HG03175 (cell line): ENCODE results near the gene P2RX5.

Experiments
- ATAC-seq: cut with Tn5 transposase; IDR thresholded peaks from one replicate; pipeline ENCODE4 v1.9.1; 2021; ENCODE audit warnings: mild to moderate bottlenecking, moderate library complexity; ENCODE audit not compliant: unreplicated experiment

Gene P2RX5

GRCh38 chr17:3658784-3659449 is 37.0 kb downstream of the P2RX5 start:
- ATAC-seq, result no peak

GRCh38 chr17:3657874-3658783 is 37.8 kb downstream of the P2RX5 start:
- no peak for ATAC-seq

- ATAC-seq, result no peak
These were observed 38.4 kb downstream of the P2RX5 start for GRCh38 chr17:3657588-3657869.

GRCh38 chr17:3656755-3657587 is 39.0 kb downstream of the P2RX5 start:
- ATAC-seq, result no peak

- ATAC-seq, result no peak
These were observed 39.6 kb downstream of the P2RX5 start for GRCh38 chr17:3656353-3656752.

GRCh38 chr17:3655766-3656165 is 40.2 kb downstream of the P2RX5 start:
- ATAC-seq, result no peak

- no peak for ATAC-seq
These were observed 48.0 kb downstream of the P2RX5 start for GRCh38 chr17:3647769-3648555.

GRCh38 chr17:3647251-3647650 is 48.7 kb downstream of the P2RX5 start:
- ATAC-seq, result no peak

- no peak for ATAC-seq
These were observed 50.6 kb downstream of the P2RX5 start for GRCh38 chr17:3645310-3645709.

- no peak for ATAC-seq
These were observed 52.0 kb downstream of the P2RX5 start for GRCh38 chr17:3643889-3644349.

- no peak for ATAC-seq
These were observed 54.1 kb downstream of the P2RX5 start for GRCh38 chr17:3641717-3642486.

GRCh38 chr17:3641014-3641413 is 54.9 kb downstream of the P2RX5 start:
- ATAC-seq, result no peak

- ATAC-seq, result no peak
These were observed 55.9 kb downstream of the P2RX5 start for GRCh38 chr17:3639981-3640596.

GRCh38 chr17:3636908-3637373 is 59.0 kb downstream of the P2RX5 start:
- ATAC-seq, result peak; percentile 5

GRCh38 chr17:3636154-3636907 is 59.6 kb downstream of the P2RX5 start, which contains the start of the genes CTNS and SHPK:
Gene CTNS, plus strand, starts transcription at chr17:3636760. Its CDS starts 3,447 bp downstream, at chr17:3640207.
Gene SHPK, minus strand, starts transcription at chr17:3636250. Its CDS starts 31 bp downstream, at chr17:3636219.
- peak; percentile 94 for ATAC-seq

- ATAC-seq, result no peak
These were observed 60.3 kb downstream of the P2RX5 start for GRCh38 chr17:3635474-3636153.

GRCh38 chr17:3632287-3632686 is 63.7 kb downstream of the P2RX5 start:
- no peak for ATAC-seq

- ATAC-seq, result no peak
These were observed 65.2 kb downstream of the P2RX5 start for GRCh38 chr17:3630781-3631180.
